Measurements from ENCODE around the gene RAD51B. TPM values are rescaled to one million over a fixed set of nuclear protein-coding genes. Genes with fewer than 3 reads are reported as not detected.

Gene RAD51B
- total RNA-seq, 1 experiment from 2014 or later, result 8.5 TPM

- intact Hi-C loops (cut with micrococcal nuclease; ENCODE audit: unreplicated experiment), result no loop called here
- CTCF ChIA-PET, result no interaction called here
- POLR2A ChIA-PET, result no interaction called here
Observed at GRCh38 chr14:68740788-68741476, 921.4 kb downstream of the RAD51B start.

DNA sequence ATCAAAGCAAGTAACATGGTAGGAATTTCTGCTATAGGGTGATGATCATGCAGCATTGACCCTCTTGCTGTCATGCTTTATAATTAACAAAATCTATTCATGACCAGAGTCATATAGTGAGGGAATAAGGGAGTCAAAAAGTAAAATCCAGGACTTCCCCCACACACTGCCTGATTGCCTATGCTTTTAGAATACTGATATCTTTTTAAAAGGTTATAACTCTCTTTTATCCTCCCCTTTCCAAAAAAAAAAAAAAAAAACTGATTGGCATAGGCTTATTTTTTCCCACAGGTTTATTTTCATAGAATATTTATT is 921.9 kb downstream of the RAD51B start:
- ATAC-seq (no peak), DNase-seq (ENCODE audit: low read depth, low spot score) (no peak)
- TF ChIP-seq POLR2AphosphoS5 (IDR thresholded peaks at IDR 0.05; ENCODE audit: low read depth, low read length) (no peak), TCF7L2 (IDR thresholded peaks at IDR 0.05; ENCODE audit: low read depth, low read length) (no peak), SIN3A (IDR thresholded peaks at IDR 0.05; ENCODE audit: borderline replicate concordance, insufficient read depth, low read depth, low read length) (no peak)
- TF ChIP-seq, protein P1, sequence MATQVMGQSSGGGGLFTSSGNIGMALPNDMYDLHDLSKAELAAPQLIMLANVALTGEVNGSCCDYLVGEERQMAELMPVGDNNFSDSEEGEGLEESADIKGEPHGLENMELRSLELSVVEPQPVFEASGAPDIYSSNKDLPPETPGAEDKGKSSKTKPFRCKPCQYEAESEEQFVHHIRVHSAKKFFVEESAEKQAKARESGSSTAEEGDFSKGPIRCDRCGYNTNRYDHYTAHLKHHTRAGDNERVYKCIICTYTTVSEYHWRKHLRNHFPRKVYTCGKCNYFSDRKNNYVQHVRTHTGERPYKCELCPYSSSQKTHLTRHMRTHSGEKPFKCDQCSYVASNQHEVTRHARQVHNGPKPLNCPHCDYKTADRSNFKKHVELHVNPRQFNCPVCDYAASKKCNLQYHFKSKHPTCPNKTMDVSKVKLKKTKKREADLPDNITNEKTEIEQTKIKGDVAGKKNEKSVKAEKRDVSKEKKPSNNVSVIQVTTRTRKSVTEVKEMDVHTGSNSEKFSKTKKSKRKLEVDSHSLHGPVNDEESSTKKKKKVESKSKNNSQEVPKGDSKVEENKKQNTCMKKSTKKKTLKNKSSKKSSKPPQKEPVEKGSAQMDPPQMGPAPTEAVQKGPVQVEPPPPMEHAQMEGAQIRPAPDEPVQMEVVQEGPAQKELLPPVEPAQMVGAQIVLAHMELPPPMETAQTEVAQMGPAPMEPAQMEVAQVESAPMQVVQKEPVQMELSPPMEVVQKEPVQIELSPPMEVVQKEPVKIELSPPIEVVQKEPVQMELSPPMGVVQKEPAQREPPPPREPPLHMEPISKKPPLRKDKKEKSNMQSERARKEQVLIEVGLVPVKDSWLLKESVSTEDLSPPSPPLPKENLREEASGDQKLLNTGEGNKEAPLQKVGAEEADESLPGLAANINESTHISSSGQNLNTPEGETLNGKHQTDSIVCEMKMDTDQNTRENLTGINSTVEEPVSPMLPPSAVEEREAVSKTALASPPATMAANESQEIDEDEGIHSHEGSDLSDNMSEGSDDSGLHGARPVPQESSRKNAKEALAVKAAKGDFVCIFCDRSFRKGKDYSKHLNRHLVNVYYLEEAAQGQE (IDR thresholded peaks at IDR 0.05; ENCODE audit: insufficient read depth in 1 of 2, low read depth in 2 of 2, low read length in 1 of 2), result no peak
- TF ChIP-seq, protein P2, sequence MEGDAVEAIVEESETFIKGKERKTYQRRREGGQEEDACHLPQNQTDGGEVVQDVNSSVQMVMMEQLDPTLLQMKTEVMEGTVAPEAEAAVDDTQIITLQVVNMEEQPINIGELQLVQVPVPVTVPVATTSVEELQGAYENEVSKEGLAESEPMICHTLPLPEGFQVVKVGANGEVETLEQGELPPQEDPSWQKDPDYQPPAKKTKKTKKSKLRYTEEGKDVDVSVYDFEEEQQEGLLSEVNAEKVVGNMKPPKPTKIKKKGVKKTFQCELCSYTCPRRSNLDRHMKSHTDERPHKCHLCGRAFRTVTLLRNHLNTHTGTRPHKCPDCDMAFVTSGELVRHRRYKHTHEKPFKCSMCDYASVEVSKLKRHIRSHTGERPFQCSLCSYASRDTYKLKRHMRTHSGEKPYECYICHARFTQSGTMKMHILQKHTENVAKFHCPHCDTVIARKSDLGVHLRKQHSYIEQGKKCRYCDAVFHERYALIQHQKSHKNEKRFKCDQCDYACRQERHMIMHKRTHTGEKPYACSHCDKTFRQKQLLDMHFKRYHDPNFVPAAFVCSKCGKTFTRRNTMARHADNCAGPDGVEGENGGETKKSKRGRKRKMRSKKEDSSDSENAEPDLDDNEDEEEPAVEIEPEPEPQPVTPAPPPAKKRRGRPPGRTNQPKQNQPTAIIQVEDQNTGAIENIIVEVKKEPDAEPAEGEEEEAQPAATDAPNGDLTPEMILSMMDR (IDR thresholded peaks at IDR 0.05), result no peak
- ChIA-PET CTCF (no interaction called here), POLR2A (no interaction called here)
- H3K36me3 ChIP-seq (ENCODE audit: control insufficient read depth, insufficient read depth, low read length), result no peaks in the 10 kb centered on the region
- intact Hi-C loops (cut with micrococcal nuclease; ENCODE audit: unreplicated experiment), result no loop called here
- BruUV-seq (replicated peaks), result no TSS peak
- H3K4me3 ChIP-seq (ENCODE audit: low read depth in 2 of 2, low read length in 2 of 2), result no peak overlapping the region
- no peaks in the 10 kb centered on the region for H3K9me3 ChIP-seq (ENCODE audit: control insufficient read depth, insufficient read depth, low read depth, low read length)
- H3K4me1 ChIP-seq (ENCODE audit: control insufficient read depth, insufficient read depth, low read length), result no peaks in the 10 kb centered on the region
- no peak overlapping the region for H3K27ac ChIP-seq (ENCODE audit: low read length)
- in situ Hi-C loops (cut with HindIII; ENCODE audit: low pct_unique_long_range_greater_than_20kb, low sequenced_read_pairs), result no loop called here
- no peaks in the 10 kb centered on the region for H3K27me3 ChIP-seq (ENCODE audit: control insufficient read depth, insufficient read depth, low read length)

More at GRCh38 chr14:68740788-68741476, 921.4 kb downstream of the RAD51B start:
- ATAC-seq (no peak), DNase-seq (ENCODE audit: low read depth, low spot score) (no peak)
- Histone ChIP-seq H3K9me3 (ENCODE audit: control insufficient read depth, insufficient read depth, low read depth, low read length) (no peaks in the 10 kb centered on the region), H3K4me3 (ENCODE audit: low read depth in 2 of 2, low read length in 2 of 2) (no peak overlapping the region), H3K36me3 (ENCODE audit: control insufficient read depth, insufficient read depth, low read length) (no peaks in the 10 kb centered on the region), H3K27ac (ENCODE audit: low read length) (no peak overlapping the region), H3K27me3 (ENCODE audit: control insufficient read depth, insufficient read depth, low read length) (no peaks in the 10 kb centered on the region), H3K4me1 (ENCODE audit: control insufficient read depth, insufficient read depth, low read length) (no peaks in the 10 kb centered on the region)
- TF ChIP-seq, protein P1 (IDR thresholded peaks at IDR 0.05; ENCODE audit: insufficient read depth in 1 of 2, low read depth in 2 of 2, low read length in 1 of 2), result no peak
- TF ChIP-seq, protein P2 (IDR thresholded peaks at IDR 0.05), result no peak
- no peak for TF ChIP-seq SIN3A (IDR thresholded peaks at IDR 0.05; ENCODE audit: borderline replicate concordance, insufficient read depth, low read depth, low read length)
- no TSS peak for BruUV-seq (replicated peaks)
- in situ Hi-C loops (cut with HindIII; ENCODE audit: low pct_unique_long_range_greater_than_20kb, low sequenced_read_pairs), result no loop called here
